CD4-positive, alpha-beta T cell (primary cell): ENCODE results near the gene SPATA2L. TPM values are rescaled to one million over a fixed set of nuclear protein-coding genes. Genes with fewer than 3 reads are reported as not detected.

ENCODE experiments used
- ATAC-seq: fragments of 200-7000 bp; cut with Tn5 transposase; one replicate; pipeline ENCODE4 v1.10.0; 2022; ENCODE audit warnings: mild to moderate bottlenecking; ENCODE audit not compliant: poor library complexity
- CTCF ChIA-PET: fragments of 350-600 bp; sonication (Branson Sonifier 250); formaldehyde crosslinking; loops from one replicate; lab custom pipeline; 2021; ENCODE audit warnings: antibody characterized with exemption, inconsistent platforms; lab: Charles Lee
- POLR2A ChIA-PET: fragments of 350-600 bp; sonication (Branson Sonifier 250); formaldehyde crosslinking; loops from one replicate; lab custom pipeline; 2021; ENCODE audit warnings: antibody characterized with exemption, inconsistent platforms; lab: Charles Lee
- DNase-seq, 14 experiments: peaks; one replicate each; pipeline ENCODE4 v3.0.0-alpha.2; 2013 to 2020; ENCODE audit warnings: mixed read lengths in 2 of 14
- H3K27ac ChIP-seq, 2 donors: one replicate each; pipeline versions ENCODE4 v1.5.1 to v1.7.0; 2013; ENCODE audit warnings: low read length in 2 of 2, low read depth in 1 of 2, mild to moderate bottlenecking in 1 of 2
- H3K27me3 ChIP-seq, 2 experiments: 1 replicate in 1 of 2; 2 replicates in 1 of 2; pipeline versions ENCODE4 v1.6.1 to v1.7.0; 2013; ENCODE audit warnings: low read length in 2 of 2, control low read depth in 1 of 2, mild to moderate bottlenecking in 1 of 2, moderate library complexity in 1 of 2; ENCODE audit not compliant: insufficient read depth in 2 of 2, control insufficient read depth in 1 of 2
- H3K36me3 ChIP-seq: one replicate; pipeline ENCODE4 v1.6.1; 2013; ENCODE audit warnings: low read length, control low read depth; ENCODE audit not compliant: insufficient read depth
- H3K4me1 ChIP-seq: one replicate; pipeline ENCODE4 v1.6.1; 2013; ENCODE audit warnings: low read length, control low read depth; ENCODE audit not compliant: insufficient read depth
- H3K4me3 ChIP-seq: one replicate; pipeline ENCODE4 v1.5.1; 2013; ENCODE audit warnings: mild to moderate bottlenecking, low read length, moderate library complexity
- H3K9me3 ChIP-seq, 2 experiments: 1 replicate in 1 of 2; 2 replicates in 1 of 2; pipeline versions ENCODE4 v1.6.1 to v1.7.0; 2013; ENCODE audit warnings: low read length in 2 of 2, mild to moderate bottlenecking in 2 of 2, control low read depth in 1 of 2, moderate library complexity in 1 of 2; ENCODE audit not compliant: control insufficient read depth in 1 of 2, insufficient read depth in 1 of 2
- H3K27ac Mint-ChIP-seq: one replicate; pipeline ENCODE4 v1.8.0; 2020; ENCODE audit warnings: mixed read lengths
- H3K27me3 Mint-ChIP-seq: one replicate; pipeline ENCODE4 v1.8.0; 2021; ENCODE audit warnings: mixed read lengths
- H3K36me3 Mint-ChIP-seq: one replicate; pipeline ENCODE4 v1.8.0; 2021; ENCODE audit warnings: low read depth, mixed read lengths
- H3K4me1 Mint-ChIP-seq: one replicate; pipeline ENCODE4 v1.8.0; 2021; ENCODE audit warnings: low read depth, mixed read lengths
- H3K4me3 Mint-ChIP-seq: one replicate; pipeline ENCODE4 v1.8.0; 2020; ENCODE audit warnings: mild to moderate bottlenecking, mixed read lengths
- H3K9me3 Mint-ChIP-seq: one replicate; pipeline ENCODE4 v1.8.0; 2020; ENCODE audit warnings: mixed read lengths
- CTCF ChIP-seq: fragments of 200-600 bp; IDR thresholded peaks from one replicate; pipeline ENCODE4 v1.8.0; 2022; ENCODE audit warnings: antibody characterized with exemption, mild to moderate bottlenecking
- intact Hi-C, 2 experiments: fragments of 100-400 bp; cut with DNase I in 1 of 2; cut with micrococcal nuclease in 1 of 2; formaldehyde crosslinking; loops; one replicate each; pipeline versions ENCODE4 v1.15.1 to v1.9.0; 2023 to 2025; cut with DNase I, micrococcal nuclease
- total RNA-seq, 174 experiments: library from RNA in 2 of 174; stranded (reverse) in 2 of 174; gene quantifications; one replicate each; pipeline ENCODE4 v1.2.3 and lab custom pipeline; 2021 to 2026

The SPATA2L gene
- total RNA-seq, 2 experiments from 2014 or later, result 26.1 to 28.3 TPM

- Mint-ChIP-seq H3K4me3 (peak overlapping the region; percentile 73), H3K9me3 (no peaks in the 10 kb centered on the region), H3K4me1 (peaks cover 15% of the 10 kb centered on the region), H3K27me3 (no peaks in the 10 kb centered on the region), H3K27ac (no peak overlapping the region), H3K36me3 (peaks cover 23% of the 10 kb centered on the region)
- ATAC-seq, result no peak
- DNase-seq, result no peak
- H3K27ac ChIP-seq, result no peak overlapping the region
- POLR2A ChIA-PET, result no interaction called here
- no peaks in the 10 kb centered on the region for H3K27me3 ChIP-seq
- intact Hi-C loops, result no loop called here
- no peak overlapping the region for H3K4me3 ChIP-seq
- no peaks in the 10 kb centered on the region for H3K9me3 ChIP-seq
- TF ChIP-seq CTCF, result no peak
- peaks cover 29% of the 10 kb centered on the region for H3K4me1 ChIP-seq
- peaks cover 16% of the 10 kb centered on the region for H3K36me3 ChIP-seq
- CTCF ChIA-PET, result no interaction called here
Measured at GRCh38 chr16:89661215-89661614, 40.3 kb downstream of the SPATA2L start.

- no peak for TF ChIP-seq CTCF
- Mint-ChIP-seq H3K36me3 (peaks cover 23% of the 10 kb centered on the region), H3K4me1 (peaks cover 24% of the 10 kb centered on the region), H3K4me3 (peak overlapping the region; percentile 56), H3K27me3 (no peaks in the 10 kb centered on the region), H3K9me3 (no peaks in the 10 kb centered on the region), H3K27ac (no peak overlapping the region)
- Histone ChIP-seq H3K27ac (no peak overlapping the region), H3K4me1 (peaks cover 34% of the 10 kb centered on the region), H3K9me3 (no peaks in the 10 kb centered on the region), H3K4me3 (no peak overlapping the region), H3K36me3 (peaks cover 16% of the 10 kb centered on the region), H3K27me3 (no peaks in the 10 kb centered on the region)
- intact Hi-C loops, result no loop called here
- DNase-seq (no peak), ATAC-seq (no peak)
- POLR2A ChIA-PET, result no interaction called here
- CTCF ChIA-PET, result no interaction called here
Measured at GRCh38 chr16:89660146-89660545, 41.4 kb downstream of the SPATA2L start.

GRCh38 chr16:89658221-89658879 is 43.2 kb downstream of the SPATA2L start:
- Histone ChIP-seq H3K4me3 (peak overlapping the region; percentile 91), H3K36me3 (peaks cover 21% of the 10 kb centered on the region), H3K9me3 (no peaks in the 10 kb centered on the region), H3K27me3 (no peaks in the 10 kb centered on the region), H3K4me1 (peaks cover 34% of the 10 kb centered on the region), H3K27ac (peak overlapping the region in 1 of 2 donors; percentile 52)
- Mint-ChIP-seq H3K27me3 (no peaks in the 10 kb centered on the region), H3K36me3 (peaks cover 27% of the 10 kb centered on the region), H3K27ac (peak overlapping the region; percentile 81), H3K9me3 (no peaks in the 10 kb centered on the region), H3K4me1 (peaks cover 34% of the 10 kb centered on the region), H3K4me3 (peak overlapping the region; percentile 93)
- TF ChIP-seq CTCF, result no peak
- DNase-seq (peak in 2 of 14 experiments; percentile 13 to 42), ATAC-seq (no peak)
- CTCF ChIA-PET, result interaction anchor here (1.0 kb wide), 2 partner anchors 42 to 43 kb away, joined by 3 to 6 read pairs; partner anchors contain the start of gene SPATA2L
- intact Hi-C loops, result loop anchor here in 1 of 2 experiments (5.0 kb wide), 2 partner anchors 96 to 801 kb away; partner anchors contain the start of genes GALNS, RPL13 and TRAPPC2L
- POLR2A ChIA-PET, result interaction anchor here (0.6 to 1.7 kb wide), 3 partner anchors 151 to 351 kb away, joined by 3 to 5 read pairs (median 4); partner anchors contain the start of gene SPG7
